HEK293T (cell line): ENCODE results near the gene PCP4L1.
A peak's percentile ranks its signal among the peaks of the same experiment; 100 is the strongest.
"Not testable (repeated sequence)": the region's sequence is repeated elsewhere in the genome, so short reads cannot be mapped to it uniquely, and the experiment has no call there.

Source experiments
- CTCF ChIA-PET: fragments of 350-600 bp; formaldehyde crosslinking; extraction: SDS; loops from one replicate; lab custom pipeline; 2021; ENCODE audit warnings: antibody characterized with exemption, inconsistent platforms; lab: Yijun Ruan, JAX
- POLR2A ChIA-PET: fragments of 350-600 bp; formaldehyde crosslinking; extraction: SDS; loops from one replicate; lab custom pipeline; 2020; ENCODE audit warnings: antibody characterized with exemption, inconsistent platforms; lab: Yijun Ruan, JAX
- DNase-seq: peaks from one replicate; pipeline ENCODE4 v3.0.0; 2012; ENCODE audit warnings: mixed read lengths; ENCODE audit errors: extremely low spot score
- ARNT ChIP-seq: fragments of 450-650 bp; IDR thresholded peaks from 2 replicates; pipeline ENCODE4 v1.6.1; 2017; ENCODE audit warnings: mild to moderate bottlenecking
- BHLHE40 ChIP-seq: fragments of 450-650 bp; IDR thresholded peaks from 2 replicates; pipeline ENCODE4 v1.6.1; 2016; ENCODE audit warnings: mild to moderate bottlenecking, moderate library complexity, borderline replicate concordance
- CTBP1 ChIP-seq: fragments of 450-650 bp; IDR thresholded peaks from 2 replicates; pipeline ENCODE4 v1.6.1; 2016; ENCODE audit warnings: borderline replicate concordance
- ELF4 ChIP-seq: fragments of 450-650 bp; IDR thresholded peaks from 2 replicates; pipeline ENCODE4 v1.6.1; 2017; ENCODE audit warnings: antibody characterized with exemption
- FOXA1 ChIP-seq: fragments of 450-650 bp; IDR thresholded peaks from 2 replicates; pipeline ENCODE4 v1.6.1; 2016; ENCODE audit warnings: mild to moderate bottlenecking
- FOXK2 ChIP-seq: fragments of 450-650 bp; IDR thresholded peaks from 2 replicates; pipeline ENCODE4 v1.6.1; 2016; ENCODE audit warnings: mild to moderate bottlenecking
- FOXM1 ChIP-seq: fragments of 450-650 bp; IDR thresholded peaks from 2 replicates; pipeline ENCODE4 v1.6.1; 2017; ENCODE audit warnings: mild to moderate bottlenecking, borderline replicate concordance
- HDGF ChIP-seq: fragments of 450-650 bp; IDR thresholded peaks from 2 replicates; pipeline ENCODE4 v1.6.1; 2017; ENCODE audit warnings: antibody characterized with exemption, borderline replicate concordance
- L3MBTL2 ChIP-seq: fragments of 450-650 bp; conservative IDR thresholded peaks from 2 replicates; pipeline ENCODE4 v1.6.1; 2016; ENCODE audit warnings: mild to moderate bottlenecking
- LEF1 ChIP-seq: fragments of 450-650 bp; IDR thresholded peaks from 2 replicates; pipeline ENCODE4 v1.6.1; 2017; ENCODE audit warnings: mild to moderate bottlenecking, borderline replicate concordance
- NFRKB ChIP-seq: fragments of 450-650 bp; IDR thresholded peaks from 2 replicates; pipeline ENCODE4 v1.6.1; 2016; ENCODE audit warnings: mild to moderate bottlenecking, moderate library complexity
- PKNOX1 ChIP-seq: fragments of 450-650 bp; IDR thresholded peaks from 2 replicates; pipeline ENCODE4 v1.6.1; 2016
- SP1 ChIP-seq: fragments of 450-650 bp; IDR thresholded peaks from 2 replicates; pipeline ENCODE4 v1.6.1; 2017
- SUZ12 ChIP-seq: fragments of 450-650 bp; IDR thresholded peaks from 2 replicates; pipeline ENCODE4 v1.6.1; 2016; ENCODE audit warnings: mild to moderate bottlenecking
- TARDBP ChIP-seq: fragments of 450-650 bp; IDR thresholded peaks from 2 replicates; pipeline ENCODE4 v1.6.1; 2016
- ZNF384 ChIP-seq: fragments of 450-650 bp; IDR thresholded peaks from 2 replicates; pipeline ENCODE4 v1.6.1; 2016

Gene PCP4L1

GRCh38 chr1:161314201-161314981 is 55.8 kb downstream of the PCP4L1 start, which contains the start of gene SDHC:
TSS of gene SDHC (plus strand) at chr1:161314381. CDS start at chr1:161314406, 25 bp downstream.
- CTCF ChIA-PET, result interaction anchor here (0.5 kb wide), 1 partner anchor 250 kb away, joined by 8 read pairs; no protein-coding TSS in a partner anchor
- peak; percentile 98 for DNase-seq
- POLR2A ChIA-PET, result interaction anchor here (0.6 to 2.0 kb wide), 18 partner anchors 9 to 293 kb away, joined by 3 to 6 read pairs (median 3); partner anchors contain the start of genes F11R, NDUFS2, PPOX and TOMM40L
- no peak for TF ChIP-seq HDGF
- TF ChIP-seq TARDBP, result no peak
- no peak for TF ChIP-seq NFRKB
- TF ChIP-seq LEF1, result no peak
- TF ChIP-seq ELF4, result peak; percentile 56
- TF ChIP-seq ZNF384, result no peak
- TF ChIP-seq ARNT, result no peak
- TF ChIP-seq CTBP1, result no peak

- DNase-seq, POLR2A ChIA-PET, CTCF ChIA-PET: not testable (repeated sequence)
Observed at GRCh38 chr1:161315841-161316674, 57.5 kb downstream of the PCP4L1 start.

GRCh38 chr1:161324020-161324419 is 65.5 kb downstream of the PCP4L1 start:
- CTCF ChIA-PET, result no interaction called here
- TF ChIP-seq BHLHE40 (no peak), TARDBP (no peak), HDGF (no peak), SP1 (no peak), L3MBTL2 (no peak), SUZ12 (no peak), ZNF384 (no peak), ARNT (no peak), FOXK2 (no peak), FOXM1 (no peak), FOXA1 (no peak), ELF4 (no peak), CTBP1 (no peak), PKNOX1 (no peak), NFRKB (no peak), LEF1 (no peak)
- no peak for DNase-seq
- POLR2A ChIA-PET, result interaction anchor here (1.0 kb wide), 1 partner anchor 10 kb away, joined by 4 read pairs; the partner anchor contains the start of gene SDHC

GRCh38 chr1:161330346-161330745 is 71.8 kb downstream of the PCP4L1 start:
- ChIA-PET CTCF (no interaction called here), POLR2A (no interaction called here)
- no peak for DNase-seq
- TF ChIP-seq TARDBP, result no peak
- no peak for TF ChIP-seq BHLHE40
- no peak for TF ChIP-seq SUZ12
- TF ChIP-seq FOXM1, result no peak

GRCh38 chr1:161333166-161333565 is 74.6 kb downstream of the PCP4L1 start:
- ChIA-PET POLR2A (no interaction called here), CTCF (no interaction called here)
- DNase-seq, result no peak
- TF ChIP-seq TARDBP, result no peak
- TF ChIP-seq PKNOX1, result no peak
- TF ChIP-seq ARNT, result no peak
- TF ChIP-seq SUZ12, result no peak
- no peak for TF ChIP-seq SP1
- TF ChIP-seq ELF4, result no peak
- no peak for TF ChIP-seq BHLHE40
- TF ChIP-seq FOXA1, result no peak
- TF ChIP-seq LEF1, result no peak
- TF ChIP-seq ZNF384, result no peak
- TF ChIP-seq FOXK2, result no peak
- no peak for TF ChIP-seq FOXM1
- no peak for TF ChIP-seq HDGF
- TF ChIP-seq L3MBTL2, result no peak
- TF ChIP-seq NFRKB, result no peak
- TF ChIP-seq CTBP1, result no peak
